Measurements from ENCODE around the gene ITGA3. TPM values are rescaled to one million over a fixed set of nuclear protein-coding genes. Genes with fewer than 3 reads are reported as not detected.

ITGA3 gene
- total RNA-seq, 1 experiment from 2014 or later: 22.5 TPM

DNA sequence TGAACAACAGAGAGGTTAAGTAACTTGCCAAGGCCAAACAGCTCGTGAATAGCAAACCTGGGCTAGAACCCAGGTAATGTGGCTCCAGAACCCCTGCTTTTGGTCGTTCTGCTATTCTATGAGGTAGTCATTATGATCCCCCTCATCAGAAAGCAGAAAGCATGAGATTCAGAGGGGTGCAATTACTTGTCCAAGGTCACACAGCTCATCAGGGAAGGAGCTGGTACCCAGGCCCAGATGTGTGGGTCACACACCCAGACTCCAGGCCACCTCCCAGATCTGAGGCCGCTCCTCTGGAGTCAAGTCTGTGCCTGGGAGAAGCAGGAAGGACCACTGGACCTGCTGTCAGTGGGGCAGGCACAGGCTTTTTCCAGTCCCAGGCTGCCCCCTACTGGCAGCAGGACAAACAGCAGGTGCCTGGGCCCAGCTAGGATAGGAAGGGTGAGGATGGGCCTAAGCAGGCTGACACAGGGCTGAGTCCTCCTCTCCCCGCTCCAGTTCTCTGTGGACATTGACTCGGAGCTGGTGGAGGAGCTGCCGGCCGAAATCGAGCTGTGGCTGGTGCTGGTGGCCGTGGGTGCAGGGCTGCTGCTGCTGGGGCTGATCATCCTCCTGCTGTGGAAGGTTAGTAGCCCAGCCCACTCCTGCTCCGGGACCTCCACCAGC, 31.5 kb downstream of the ITGA3 start:
- Histone ChIP-seq H2BK20ac (ENCODE audit: low read depth, low read length, poor library complexity, severe bottlenecking) (no peak overlapping the region), H3K79me1 (ENCODE audit: insufficient read depth, low read depth, low read length, poor library complexity, severe bottlenecking) (no peaks in the 10 kb centered on the region), H4K91ac (ENCODE audit: insufficient read length, low read depth, low read length) (no peak overlapping the region), H3K79me2 (ENCODE audit: insufficient read depth, low read length) (no peaks in the 10 kb centered on the region), H3K18ac (ENCODE audit: insufficient read length, low read depth, low read length) (no peak overlapping the region), H4K8ac (replicated peaks; ENCODE audit: insufficient read length, low read depth, low read length) (no peak overlapping the region), H3K23me2 (ENCODE audit: insufficient read length, low read depth, low read length, poor library complexity, severe bottlenecking) (no peaks in the 10 kb centered on the region), H2BK12ac (ENCODE audit: insufficient read length, low read depth, low read length) (no peak overlapping the region), H3K23ac (ENCODE audit: insufficient read length, low read depth, low read length) (no peak overlapping the region), H3T11ph (ENCODE audit: low read length) (no peak overlapping the region), H3K9ac (ENCODE audit: extremely low read depth, insufficient read length, low read length) (no peak overlapping the region), H4K20me1 (ENCODE audit: control insufficient read depth, insufficient read depth, insufficient read length) (no peaks in the 10 kb centered on the region), H3K27me3 (ENCODE audit: insufficient read depth, low read length) (no peaks in the 10 kb centered on the region), H2BK5ac (ENCODE audit: insufficient read length, low read length) (no peak overlapping the region), H3K4me1 (ENCODE audit: insufficient read depth, low read length) (no peaks in the 10 kb centered on the region), H2BK120ac (ENCODE audit: low read depth, low read length, poor library complexity, severe bottlenecking) (no peak overlapping the region), H3K4ac (ENCODE audit: low read depth, low read length) (no peak overlapping the region), H4K5ac (ENCODE audit: insufficient read length, low read depth, low read length) (no peak overlapping the region), H3K4me2 (ENCODE audit: insufficient read depth, insufficient read length, low read length) (no peak overlapping the region), H3K9me3 (ENCODE audit: control insufficient read depth, low read depth, low read length) (no peaks in the 10 kb centered on the region), H2BK15ac (ENCODE audit: low read depth, low read length) (no peak overlapping the region), H2AFZ (ENCODE audit: low read length) (no peak overlapping the region), H3K27ac (ENCODE audit: insufficient read length, low read depth, low read length) (no peak overlapping the region), H3K14ac (ENCODE audit: insufficient read depth, low read length) (no peak overlapping the region), H2AK5ac (ENCODE audit: insufficient read length, low read length) (no peak overlapping the region), H3K56ac (ENCODE audit: insufficient read length, low read depth, low read length) (no peak overlapping the region)
- Mint-ChIP-seq H3K4me3 (no peak overlapping the region), H3K9me3 (no peaks in the 10 kb centered on the region; a peak in 1 of 5 replicates), H3K27ac (no peak overlapping the region), H3K27me3 (ENCODE audit: low read depth) (no peaks in the 10 kb centered on the region), H3K4me1 (peaks cover 0 to 8% of the 10 kb centered on the region in 2 experiments; a peak in 2 of 4 replicates), H3K36me3 (ENCODE audit: insufficient read depth in 1 of 3, low read depth in 3 of 3) (no peaks in the 10 kb centered on the region)
- peak; percentile 99 for TF ChIP-seq CTCF (conservative IDR thresholded peaks at IDR 0.05)
- no CpG with 5 or more reads among the region's 10 CpGs for WGBS (ENCODE audit: extremely low coverage, insufficient read length, low lambda C conversion rate)
- DNase-seq: peak; percentile 95
